ENCODE data around the gene LRRC47.
A peak's percentile ranks its signal among the peaks of the same experiment; 100 is the strongest.

Gene LRRC47

GRCh38 chr1:3796215-3797061 is at the start of gene LRRC47:
Gene LRRC47 (minus strand): TSS chr1:3796498. CDS start chr1:3796476, 22 bp downstream.
- peak; percentile 86 for DNase-seq

GRCh38 chr1:3842912-3843311 is 46.6 kb upstream of the LRRC47 start:
- no peak for DNase-seq

- no peak for DNase-seq
Observed at GRCh38 chr1:3841491-3841890, 45.2 kb upstream of the LRRC47 start.

GRCh38 chr1:3838788-3839187 is 42.5 kb upstream of the LRRC47 start:
- no peak for DNase-seq

GRCh38 chr1:3837685-3838084 is 41.4 kb upstream of the LRRC47 start:
- DNase-seq = no peak

- DNase-seq = no peak
Observed at GRCh38 chr1:3837200-3837599, 40.9 kb upstream of the LRRC47 start.

GRCh38 chr1:3836421-3836820 is 40.1 kb upstream of the LRRC47 start:
- no peak for DNase-seq

- no peak for DNase-seq
Observed at GRCh38 chr1:3834701-3835100, 38.4 kb upstream of the LRRC47 start.

GRCh38 chr1:3831689-3832088 is 35.4 kb upstream of the LRRC47 start:
- no peak for DNase-seq

- DNase-seq = no peak
Observed at GRCh38 chr1:3828391-3828790, 32.1 kb upstream of the LRRC47 start.

- DNase-seq = no peak
Observed at GRCh38 chr1:3827813-3828307, 31.6 kb upstream of the LRRC47 start.

GRCh38 chr1:3825356-3825755 is 29.1 kb upstream of the LRRC47 start:
- DNase-seq = no peak

GRCh38 chr1:3824650-3825049 is 28.4 kb upstream of the LRRC47 start:
- DNase-seq = no peak

- no peak for DNase-seq
Observed at GRCh38 chr1:3822421-3822820, 26.1 kb upstream of the LRRC47 start.

GRCh38 chr1:3821908-3822307 is 25.6 kb upstream of the LRRC47 start:
- no peak for DNase-seq

- no peak for DNase-seq
Observed at GRCh38 chr1:3821447-3821846, 25.1 kb upstream of the LRRC47 start.

GRCh38 chr1:3821004-3821403 is 24.7 kb upstream of the LRRC47 start:
- DNase-seq = peak; percentile 72

GRCh38 chr1:3820316-3820715 is 24.0 kb upstream of the LRRC47 start:
- no peak for DNase-seq

- no peak for DNase-seq
Observed at GRCh38 chr1:3819771-3820200, 23.5 kb upstream of the LRRC47 start.

GRCh38 chr1:3817821-3818597 is 21.7 kb upstream of the LRRC47 start:
- no peak for DNase-seq

GRCh38 chr1:3817138-3817740 is 20.9 kb upstream of the LRRC47 start:
- DNase-seq = no peak

GRCh38 chr1:3816331-3817137 is 20.2 kb upstream of the LRRC47 start:
- DNase-seq = no peak

Data from NCI-H446 treated with DMSO at 0.1 percent for 48 hours (cell line).